ENCODE data around the gene TTLL10.

Gene TTLL10

DNA sequence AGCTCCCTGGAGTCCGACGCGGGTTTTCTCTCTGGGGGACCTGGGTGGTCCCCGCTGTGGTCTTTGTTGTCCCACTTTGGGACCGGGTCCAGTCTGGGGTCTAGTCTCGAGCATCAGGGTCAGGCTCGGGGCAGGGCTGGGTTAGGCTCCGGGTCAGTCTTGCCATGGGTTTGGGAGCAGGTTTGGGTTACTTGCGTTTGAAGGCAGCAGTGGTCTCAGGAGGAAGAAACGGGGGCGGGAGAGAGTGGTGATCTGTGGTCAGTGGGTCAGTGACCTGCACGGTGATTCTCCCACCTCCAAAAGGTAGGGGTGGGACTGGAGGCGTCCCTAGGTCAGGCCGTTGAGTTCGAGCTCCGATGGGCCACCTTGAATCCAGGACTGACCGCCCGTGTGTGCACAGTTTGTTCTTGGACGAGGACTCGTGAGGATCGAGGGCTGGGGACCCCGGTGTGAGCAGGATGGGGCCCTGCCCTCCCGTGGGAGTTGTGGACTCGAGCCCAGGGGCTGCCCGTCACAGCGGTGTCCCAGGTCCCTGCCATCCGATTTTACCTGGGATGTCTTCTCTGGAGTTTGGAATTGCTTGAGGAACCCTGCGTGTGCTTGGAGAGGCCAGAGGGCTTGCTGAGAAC is 60.6 kb downstream of the TTLL10 start:
- no peak for TF ChIP-seq CTCF (IDR thresholded peaks at IDR 0.05)

DNA sequence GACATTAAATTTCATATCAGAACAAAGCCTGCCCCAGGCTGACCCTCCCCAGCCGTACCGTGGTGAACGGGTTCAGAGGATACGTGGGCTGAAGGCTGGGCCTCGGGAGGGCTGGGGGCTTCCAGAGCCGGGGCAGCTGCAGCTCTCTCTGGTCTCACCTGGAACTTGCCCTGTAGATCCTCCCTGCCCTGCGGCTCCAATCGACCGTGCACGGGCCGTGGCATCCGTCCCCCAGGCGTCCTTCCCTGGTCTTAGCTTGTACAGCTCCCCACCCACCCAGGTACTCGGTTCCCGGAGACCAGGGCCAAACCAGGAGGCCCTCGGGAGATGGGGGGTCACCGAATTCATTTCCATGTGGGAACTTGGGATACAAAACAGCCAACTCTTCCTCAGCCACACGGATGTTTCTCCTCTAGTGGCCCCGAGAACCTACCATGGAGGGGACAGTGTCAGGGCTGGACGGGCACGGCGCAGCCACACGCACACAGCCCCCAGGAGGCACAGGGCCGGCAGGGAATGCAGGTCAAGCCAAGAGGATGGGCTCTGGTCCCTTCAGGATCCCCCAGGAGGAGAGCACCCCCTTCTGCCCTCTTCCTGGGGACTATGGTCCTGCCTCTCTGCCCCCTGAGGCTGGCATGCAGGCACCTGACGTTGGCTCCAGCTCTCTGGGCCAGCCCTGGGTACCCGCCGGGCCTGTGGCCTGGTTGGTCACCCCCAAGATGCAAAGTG is 61.5 kb downstream of the TTLL10 start:
- TF ChIP-seq CTCF (IDR thresholded peaks at IDR 0.05): no peak

DNA sequence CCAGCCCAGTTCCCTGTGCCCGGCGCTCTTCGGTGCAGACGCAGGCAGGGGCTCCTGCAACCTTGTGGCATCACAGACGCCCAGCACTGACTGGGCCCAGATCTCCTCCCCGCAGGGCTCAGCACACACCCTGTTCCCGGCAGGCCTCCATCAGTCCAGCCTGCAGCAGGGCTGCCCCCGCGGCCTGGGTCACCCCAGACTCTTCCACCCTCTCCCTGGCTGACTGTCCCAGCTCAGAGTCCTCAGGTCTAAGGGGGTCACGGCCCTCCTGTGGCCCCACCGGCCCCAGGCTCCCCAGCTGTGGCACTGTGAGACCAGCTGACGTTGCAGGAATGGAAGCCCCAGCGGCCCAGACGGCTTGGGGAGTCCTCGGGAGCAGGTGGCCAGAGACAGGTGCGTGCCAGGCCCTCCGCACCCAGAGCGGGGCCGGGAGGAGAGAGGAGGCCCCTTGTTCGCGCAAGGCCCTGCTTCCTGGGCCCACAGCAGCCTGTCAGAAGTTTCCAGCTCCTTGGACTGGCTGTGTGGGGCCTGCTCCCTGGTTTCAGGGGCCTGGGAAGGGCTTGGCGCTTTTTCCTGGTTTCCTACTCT is 62.6 kb downstream of the TTLL10 start:
- no peak for TF ChIP-seq CTCF (IDR thresholded peaks at IDR 0.05)

- TF ChIP-seq CTCF (IDR thresholded peaks at IDR 0.05): no peak
Observed at GRCh38 chr1:1236945-1237873, 63.5 kb downstream of the TTLL10 start.

- no peak for TF ChIP-seq CTCF (IDR thresholded peaks at IDR 0.05)
Observed at GRCh38 chr1:1237874-1238701, 64.4 kb downstream of the TTLL10 start.

- no peak for TF ChIP-seq CTCF (IDR thresholded peaks at IDR 0.05)
Observed at GRCh38 chr1:1238702-1239178, 65.1 kb downstream of the TTLL10 start.

Measured in LNCAP (cell line).